Psoas muscle (tissue), 8 donors: ENCODE data around the gene C1QL1. TPM values are rescaled to one million over a fixed set of nuclear protein-coding genes. Genes with fewer than 3 reads are reported as not detected.

Experiments
- ATAC-seq, 4 donors: fragments of 200-7000 bp; cut with Tn5 transposase; one replicate each; pipeline ENCODE4 v1.9.1; 2020; ENCODE audit warnings: moderate library complexity in 3 of 4, mild to moderate bottlenecking in 2 of 4
- DNase-seq, 2 donors: peaks; one replicate each; pipeline ENCODE4 v3.0.0-alpha.2; 2020
- H3K27ac ChIP-seq: fragments of 200-600 bp; one replicate; pipeline ENCODE4 v1.8.0; 2022
- H3K27me3 ChIP-seq, 3 donors: fragments of 200-600 bp in 1 of 3; one replicate each; pipeline versions ENCODE4 v1.6.1 to v1.8.0; 2013 to 2022; ENCODE audit warnings: low read length in 2 of 3, mild to moderate bottlenecking in 2 of 3, moderate library complexity in 1 of 3; ENCODE audit not compliant: insufficient read depth in 3 of 3
- H3K36me3 ChIP-seq, 2 donors: fragments of 200-600 bp in 1 of 2; one replicate each; pipeline versions ENCODE4 v1.6.1 to v1.8.0; 2013 to 2022; ENCODE audit warnings: low read depth in 1 of 2, mild to moderate bottlenecking in 1 of 2, moderate library complexity in 1 of 2; ENCODE audit not compliant: insufficient read depth in 1 of 2
- H3K4me1 ChIP-seq: fragments of 200-600 bp; one replicate; pipeline ENCODE4 v1.8.0; 2022
- H3K4me3 ChIP-seq: fragments of 200-600 bp; one replicate; pipeline ENCODE4 v1.8.0; 2022; ENCODE audit warnings: mild to moderate bottlenecking
- H3K9me3 ChIP-seq: fragments of 200-600 bp; one replicate; pipeline ENCODE4 v1.8.0; 2022
- CTCF ChIP-seq: fragments of 200-600 bp; IDR thresholded peaks from one replicate; pipeline ENCODE4 v1.8.0; 2022; ENCODE audit warnings: antibody characterized with exemption
- WGBS, 3 donors: extraction: QIAGEN DNeasy Blood & Tissue Kit; methylation state at CpG; one replicate each; pipeline versions ENCODE4 v1.1.6 to v1.1.7; 2013; 5-methylcytosine and 5-hydroxymethylcytosine counted together
- intact Hi-C, 2 donors: fragments of 100-400 bp; cut with DNase I; formaldehyde crosslinking; loops; one replicate each; pipeline versions ENCODE4 v1.11.0 to v1.14.2; 2022
- polyA plus RNA-seq, 3 donors: library from polyadenylated mRNA; stranded (reverse); fragments of 200-250 nt; gene quantifications; one replicate each; pipeline ENCODE4 v1.2.3, GENCODE V29; 2013
- total RNA-seq, 4 donors: library from RNA; stranded (reverse); fragmentation: NEBNext Ultra II Directional in 2 of 4; extraction: Animal tissue kit (Norgen Biotek cat#: 25700) in 2 of 4; gene quantifications; one replicate each; pipeline versions ENCODE4 v1.2.1 to v1.2.4, GENCODE V29; 2021 to 2023
- donor health status: healthy with polysubstance abuse.
- donor health status: DM: no; HTN: no; CAD: no; lungs with moderate emphysema.
- donor health status: Bipolar disorder and iron deficiency.
- donor health status: healthy.
- donor health status: DM: yes; HTN: yes; CAD: no.
- donor health status: DM: no; HTN: no; CAD: no.
- donor health status: DM: no; HTN: no; CAD: no.
- donor health status: DM: yes; HTN: yes; CAD: no.

Gene C1QL1
- total and polyA plus RNA-seq, 7 donors: 0.05 TPM; not detected in 6

GRCh38 chr17:44978807-44979206 is 10.7 kb upstream of the C1QL1 start:
- intact Hi-C loops: no loop called here
- no peak for ATAC-seq
- no peak for TF ChIP-seq CTCF
- no peaks in the 10 kb centered on the region for H3K9me3 ChIP-seq
- H3K27me3 ChIP-seq: peaks cover 0 to 11% (median 10%) of the 10 kb centered on the region in 3 donors
- H3K4me3 ChIP-seq: no peak overlapping the region
- no peaks in the 10 kb centered on the region for H3K36me3 ChIP-seq
- no peaks in the 10 kb centered on the region for H3K4me1 ChIP-seq
- H3K27ac ChIP-seq: no peak overlapping the region
- 85 to 94% (median 89%) methylated on average over 5 of the region's 5 CpGs for WGBS, 3 donors
- DNase-seq: no peak

- 35 to 47% (median 41%) methylated on average over 7 of the region's 7 CpGs for WGBS, 3 donors
- Histone ChIP-seq H3K27ac (no peak overlapping the region), H3K27me3 (peaks cover 0 to 11% (median 10%) of the 10 kb centered on the region in 3 donors), H3K36me3 (no peaks in the 10 kb centered on the region), H3K9me3 (no peaks in the 10 kb centered on the region), H3K4me3 (no peak overlapping the region), H3K4me1 (no peaks in the 10 kb centered on the region)
- DNase-seq (no peak), ATAC-seq (no peak)
- no peak for TF ChIP-seq CTCF
- intact Hi-C loops: no loop called here
Measured at GRCh38 chr17:44977814-44978550, 9.9 kb upstream of the C1QL1 start.

- no peak for TF ChIP-seq CTCF
- no peak overlapping the region for H3K4me3 ChIP-seq
- H3K9me3 ChIP-seq: no peaks in the 10 kb centered on the region
- no peaks in the 10 kb centered on the region for H3K36me3 ChIP-seq
- no peak for ATAC-seq
- peaks cover 0 to 11% (median 10%) of the 10 kb centered on the region in 3 donors for H3K27me3 ChIP-seq
- H3K4me1 ChIP-seq: no peaks in the 10 kb centered on the region
- DNase-seq: no peak
- 69 to 70% (median 70%) methylated on average over 3 of the region's 3 CpGs for WGBS, 3 donors
- H3K27ac ChIP-seq: no peak overlapping the region
- intact Hi-C loops: no loop called here
Measured at GRCh38 chr17:44977065-44977464, 9.0 kb upstream of the C1QL1 start.

DNA sequence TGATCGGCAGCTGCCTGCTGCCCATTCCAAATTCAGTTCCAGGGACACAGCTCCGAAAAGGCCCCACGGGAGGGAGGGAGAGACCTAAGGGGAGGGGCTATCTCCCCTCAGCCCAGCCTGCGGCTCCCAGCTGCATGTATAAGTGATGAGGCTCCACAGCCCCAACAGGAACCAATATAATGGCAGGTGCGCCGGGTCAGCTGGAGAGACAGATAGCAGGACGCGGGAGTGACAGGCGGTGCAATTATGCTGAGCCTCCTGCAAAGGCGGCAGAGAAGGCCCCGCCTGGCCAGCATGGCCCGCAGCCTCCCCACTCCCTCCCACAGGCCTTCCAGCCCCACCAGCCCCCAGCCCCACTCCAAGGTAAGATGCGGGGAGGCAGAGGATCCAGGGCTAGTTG is 8.1 kb upstream of the C1QL1 start:
- intact Hi-C loops: no loop called here
- Histone ChIP-seq H3K4me1 (no peaks in the 10 kb centered on the region), H3K27me3 (peaks cover 0 to 12% (median 10%) of the 10 kb centered on the region in 3 donors), H3K9me3 (no peaks in the 10 kb centered on the region), H3K27ac (no peak overlapping the region), H3K36me3 (no peaks in the 10 kb centered on the region), H3K4me3 (no peak overlapping the region)
- TF ChIP-seq CTCF: no peak
- WGBS, 3 donors: 72 to 78% (median 75%) methylated on average over 13 of the region's 13 CpGs
- no peak for ATAC-seq
- DNase-seq: no peak

- no peaks in the 10 kb centered on the region for H3K36me3 ChIP-seq
- peaks cover 6% of the 10 kb centered on the region for H3K4me1 ChIP-seq
- H3K27ac ChIP-seq: no peak overlapping the region
- ATAC-seq (no peak), DNase-seq (no peak)
- 75 to 87% (median 76%) methylated on average over 6 of the region's 6 CpGs for WGBS, 3 donors
- H3K9me3 ChIP-seq: no peaks in the 10 kb centered on the region
- no peak for TF ChIP-seq CTCF
- intact Hi-C loops: no loop called here
- no peak overlapping the region for H3K4me3 ChIP-seq
- H3K27me3 ChIP-seq: peaks cover 0 to 41% (median 14%) of the 10 kb centered on the region in 3 donors
Measured at GRCh38 chr17:44972953-44973352, 4.8 kb upstream of the C1QL1 start.
